Measurements from ENCODE around the gene KCNN2. TPM values are rescaled to one million over a fixed set of nuclear protein-coding genes. Genes with fewer than 3 reads are reported as not detected.

The KCNN2 gene
- total RNA-seq, 4 donors from 2014 or later: 0.18 to 0.19 TPM; not detected in 2

- no peak for DNase-seq
- TF ChIP-seq POLR2A (IDR thresholded peaks at IDR 0.05) (no peak), CTCF (IDR thresholded peaks at IDR 0.05) (no peak)
- intact Hi-C loops (cut with DNase I): no loop called here
- WGBS, 2 donors: 50 to 89% methylated on average over 1 of the region's 1 CpG
- Histone ChIP-seq H3K4me1 (no peaks in the 10 kb centered on the region), H3K36me3 (no peaks in the 10 kb centered on the region), H3K27ac (no peak overlapping the region), H3K9me3 (no peaks in the 10 kb centered on the region), H3K27me3 (no peaks in the 10 kb centered on the region), H3K4me3 (no peak overlapping the region)
Measured at GRCh38 chr5:114319236-114319635, 42.6 kb upstream of the KCNN2 start.

GRCh38 chr5:114319821-114320220 is 42.0 kb upstream of the KCNN2 start:
- TF ChIP-seq CTCF (IDR thresholded peaks at IDR 0.05): no peak
- no peak for TF ChIP-seq POLR2A (IDR thresholded peaks at IDR 0.05)
- H3K4me1 ChIP-seq: no peaks in the 10 kb centered on the region
- no peak overlapping the region for H3K4me3 ChIP-seq
- no peaks in the 10 kb centered on the region for H3K9me3 ChIP-seq
- 33 to 42% methylated on average over 1 of the region's 1 CpG for WGBS, 2 donors
- H3K36me3 ChIP-seq: no peaks in the 10 kb centered on the region
- no peak for DNase-seq
- H3K27me3 ChIP-seq: no peaks in the 10 kb centered on the region
- H3K27ac ChIP-seq: no peak overlapping the region
- intact Hi-C loops (cut with DNase I): no loop called here

GRCh38 chr5:114324282-114324681 is 37.6 kb upstream of the KCNN2 start:
- Histone ChIP-seq H3K9me3 (no peaks in the 10 kb centered on the region), H3K4me1 (no peaks in the 10 kb centered on the region), H3K4me3 (no peak overlapping the region), H3K27ac (no peak overlapping the region), H3K36me3 (no peaks in the 10 kb centered on the region), H3K27me3 (no peaks in the 10 kb centered on the region)
- no peak for DNase-seq
- intact Hi-C loops (cut with DNase I): no loop called here
- WGBS, 2 donors: 83 to 86% methylated on average over 1 of the region's 1 CpG
- TF ChIP-seq POLR2A (IDR thresholded peaks at IDR 0.05): no peak
- TF ChIP-seq CTCF (IDR thresholded peaks at IDR 0.05): no peak

GRCh38 chr5:114325541-114325940 is 36.3 kb upstream of the KCNN2 start:
- Histone ChIP-seq H3K4me3 (no peak overlapping the region), H3K27ac (no peak overlapping the region), H3K4me1 (no peaks in the 10 kb centered on the region), H3K27me3 (no peaks in the 10 kb centered on the region), H3K9me3 (no peaks in the 10 kb centered on the region), H3K36me3 (no peaks in the 10 kb centered on the region)
- intact Hi-C loops (cut with DNase I): no loop called here
- WGBS, 2 donors: 21 to 29% methylated on average over 3 of the region's 3 CpGs
- TF ChIP-seq POLR2A (IDR thresholded peaks at IDR 0.05) (no peak), CTCF (IDR thresholded peaks at IDR 0.05) (no peak)
- no peak for DNase-seq

GRCh38 chr5:114327474-114327873 is 34.4 kb upstream of the KCNN2 start:
- Histone ChIP-seq H3K9me3 (no peaks in the 10 kb centered on the region), H3K4me1 (no peaks in the 10 kb centered on the region), H3K36me3 (no peaks in the 10 kb centered on the region), H3K27me3 (no peaks in the 10 kb centered on the region), H3K27ac (no peak overlapping the region), H3K4me3 (no peak overlapping the region)
- 63 to 77% methylated on average over 3 of the region's 3 CpGs for whole genome bisulfite sequencing, 2 donors
- intact Hi-C loops (cut with DNase I): no loop called here
- no peak for DNase-seq
- TF ChIP-seq POLR2A (IDR thresholded peaks at IDR 0.05) (no peak), CTCF (IDR thresholded peaks at IDR 0.05) (no peak)
